Neural cell (in vitro differentiated cells): Measurements from ENCODE around the gene BARD1. TPM values are rescaled to one million over a fixed set of nuclear protein-coding genes. Genes with fewer than 3 reads are reported as not detected.

Source experiments
- H2AFZ ChIP-seq: fragments of 200-600, 300-800 bp; sonication (generic), shearing (Covaris generic); 2 replicates; pipeline ENCODE4 v1.6.0; 2014; ENCODE audit warnings: low read depth, mild to moderate bottlenecking, antibody characterized with exemption, low read length, moderate library complexity
- H3F3A ChIP-seq: fragments of 200-600 bp; shearing (Covaris generic); 2 replicates; pipeline ENCODE4 v1.6.1; 2016; ENCODE audit warnings: mild to moderate bottlenecking, moderate library complexity, mixed read lengths, antibody characterized with exemption, low read length; ENCODE audit not compliant: insufficient read depth, poor library complexity, severe bottlenecking
- H3K27ac ChIP-seq: fragments of 200-600, 300-800 bp; sonication (generic), shearing (Covaris generic); 2 replicates; pipeline ENCODE4 v1.5.1; 2014; ENCODE audit warnings: mild to moderate bottlenecking, low read length, moderate library complexity
- H3K27me3 ChIP-seq: fragments of 300-800, 200-600 bp; sonication (generic), shearing (Covaris generic); 2 replicates; pipeline ENCODE4 v1.6.0; 2014; ENCODE audit warnings: mild to moderate bottlenecking, low read depth, low read length, moderate library complexity; ENCODE audit not compliant: insufficient read depth
- H3K36me3 ChIP-seq: fragments of 300-800, 200-600 bp; sonication (generic), shearing (Covaris generic); 2 replicates; pipeline ENCODE4 v1.5.1; 2014; ENCODE audit warnings: mild to moderate bottlenecking, antibody characterized with exemption, low read length, moderate library complexity; ENCODE audit not compliant: insufficient read depth
- H3K4me2 ChIP-seq: fragments of 300-800, 200-600 bp; sonication (generic), shearing (Covaris generic); 2 replicates; pipeline ENCODE4 v1.6.0; 2014; ENCODE audit warnings: mild to moderate bottlenecking, low read length
- H3K4me3 ChIP-seq: fragments of 300-800, 200-600 bp; sonication (generic), shearing (Covaris generic); 2 replicates; pipeline ENCODE4 v1.5.1; 2014; ENCODE audit warnings: mild to moderate bottlenecking, low read length, moderate library complexity
- H3K79me2 ChIP-seq: fragments of 200-600 bp; shearing (Covaris generic); replicated peaks from 2 replicates; pipeline ENCODE4 v1.6.0; 2014; ENCODE audit warnings: mild to moderate bottlenecking, low read length, moderate library complexity; ENCODE audit not compliant: insufficient read depth
- H3K9ac ChIP-seq: fragments of 300-800, 200-600 bp; sonication (generic), shearing (Covaris generic); 2 replicates; pipeline ENCODE4 v1.6.1; 2016; ENCODE audit warnings: mild to moderate bottlenecking, low read length, mixed read lengths
- H3K9me2 ChIP-seq: fragments of 200-600 bp; shearing (Covaris generic); 2 replicates; pipeline ENCODE4 v1.6.1; 2016; ENCODE audit warnings: mild to moderate bottlenecking, low read length, mixed read lengths; ENCODE audit not compliant: insufficient read depth
- H3K9me3 ChIP-seq: fragments of 200-600, 300-800 bp; sonication (generic), shearing (Covaris generic); 2 replicates; pipeline ENCODE4 v1.6.1; 2016; ENCODE audit warnings: mild to moderate bottlenecking, mixed run types, low read length, moderate library complexity, mixed read lengths
- H4K20me1 ChIP-seq: fragments of 200-600 bp; shearing (Covaris generic); 2 replicates; pipeline ENCODE4 v1.6.1; 2016; ENCODE audit warnings: mild to moderate bottlenecking, mixed run types; ENCODE audit not compliant: insufficient read depth
- EP300 ChIP-seq: fragments of 450-650 bp; conservative IDR thresholded peaks from 2 replicates; pipeline ENCODE4 v1.6.1; 2014; ENCODE audit warnings: antibody characterized with exemption, mild to moderate bottlenecking, moderate library complexity; ENCODE audit not compliant: poor library complexity, severe bottlenecking
- EZH2 ChIP-seq: fragments of 200-600, 300-800 bp; shearing (Covaris generic), sonication (generic); IDR thresholded peaks from 2 replicates; pipeline ENCODE4 v1.6.1; 2014; ENCODE audit warnings: antibody characterized with exemption, low read length, borderline replicate concordance, mild to moderate bottlenecking; ENCODE audit not compliant: insufficient read depth, poor library complexity, severe bottlenecking
- MXI1 ChIP-seq: fragments of 450-650 bp; conservative IDR thresholded peaks from 2 replicates; pipeline ENCODE4 v1.6.1; 2014; ENCODE audit warnings: antibody characterized with exemption, mild to moderate bottlenecking; ENCODE audit not compliant: poor library complexity, severe bottlenecking
- POLR2AphosphoS5 ChIP-seq: IDR thresholded peaks from 2 replicates; pipeline ENCODE4 v1.6.1; 2012
- RAD21 ChIP-seq: fragments of 450-650 bp; conservative IDR thresholded peaks from 2 replicates; pipeline ENCODE4 v1.6.1; 2014; ENCODE audit warnings: antibody characterized with exemption, mild to moderate bottlenecking, moderate library complexity
- SMC3 ChIP-seq: fragments of 450-650 bp; conservative IDR thresholded peaks from 2 replicates; pipeline ENCODE4 v1.6.1; 2014; ENCODE audit warnings: antibody characterized with exemption, mild to moderate bottlenecking, moderate library complexity; ENCODE audit not compliant: poor library complexity
- TAF1 ChIP-seq: IDR thresholded peaks from 2 replicates; pipeline ENCODE4 v1.6.1; 2012; ENCODE audit warnings: low read depth
- polyA plus RNA-seq: library from polyadenylated mRNA; depleted of rRNA; stranded (reverse); fragments of >200 nt; gene quantifications from 2 replicates; pipeline ENCODE4 v1.2.3, GENCODE V29; 2014
- TF ChIP-seq, protein P1 (sequence below): fragments of 450-650 bp; IDR thresholded peaks from 2 replicates; pipeline ENCODE4 v1.5.1; 2014; ENCODE audit warnings: antibody characterized with exemption, mild to moderate bottlenecking, moderate library complexity; ENCODE audit not compliant: poor library complexity, severe bottlenecking
- TF ChIP-seq, protein P2 (sequence below): IDR thresholded peaks from 2 replicates; pipeline ENCODE4 v1.6.1; 2012; ENCODE audit warnings: borderline replicate concordance

The BARD1 gene
- polyA plus RNA-seq, 1 donor from 2014 or later = 0.57 TPM

GRCh38 chr2:214843823-214844222 is 34.3 kb upstream of the BARD1 start:
- Histone ChIP-seq H4K20me1 (no peaks in the 10 kb centered on the region), H2AFZ (no peak overlapping the region), H3K27me3 (no peaks in the 10 kb centered on the region), H3K9ac (no peak overlapping the region), H3K9me2 (no peaks in the 10 kb centered on the region), H3K4me3 (no peak overlapping the region), H3K27ac (no peak overlapping the region), H3K4me2 (no peak overlapping the region), H3K9me3 (peaks cover 9% of the 10 kb centered on the region), H3K36me3 (no peaks in the 10 kb centered on the region), H3F3A (no peaks in the 10 kb centered on the region), H3K79me2 (no peaks in the 10 kb centered on the region)
- TF ChIP-seq POLR2AphosphoS5 (no peak), SMC3 (no peak), EZH2 (no peak), RAD21 (no peak), TAF1 (no peak), MXI1 (no peak), EP300 (no peak)
- TF ChIP-seq, protein P1, sequence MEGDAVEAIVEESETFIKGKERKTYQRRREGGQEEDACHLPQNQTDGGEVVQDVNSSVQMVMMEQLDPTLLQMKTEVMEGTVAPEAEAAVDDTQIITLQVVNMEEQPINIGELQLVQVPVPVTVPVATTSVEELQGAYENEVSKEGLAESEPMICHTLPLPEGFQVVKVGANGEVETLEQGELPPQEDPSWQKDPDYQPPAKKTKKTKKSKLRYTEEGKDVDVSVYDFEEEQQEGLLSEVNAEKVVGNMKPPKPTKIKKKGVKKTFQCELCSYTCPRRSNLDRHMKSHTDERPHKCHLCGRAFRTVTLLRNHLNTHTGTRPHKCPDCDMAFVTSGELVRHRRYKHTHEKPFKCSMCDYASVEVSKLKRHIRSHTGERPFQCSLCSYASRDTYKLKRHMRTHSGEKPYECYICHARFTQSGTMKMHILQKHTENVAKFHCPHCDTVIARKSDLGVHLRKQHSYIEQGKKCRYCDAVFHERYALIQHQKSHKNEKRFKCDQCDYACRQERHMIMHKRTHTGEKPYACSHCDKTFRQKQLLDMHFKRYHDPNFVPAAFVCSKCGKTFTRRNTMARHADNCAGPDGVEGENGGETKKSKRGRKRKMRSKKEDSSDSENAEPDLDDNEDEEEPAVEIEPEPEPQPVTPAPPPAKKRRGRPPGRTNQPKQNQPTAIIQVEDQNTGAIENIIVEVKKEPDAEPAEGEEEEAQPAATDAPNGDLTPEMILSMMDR = no peak
- TF ChIP-seq, protein P2, sequence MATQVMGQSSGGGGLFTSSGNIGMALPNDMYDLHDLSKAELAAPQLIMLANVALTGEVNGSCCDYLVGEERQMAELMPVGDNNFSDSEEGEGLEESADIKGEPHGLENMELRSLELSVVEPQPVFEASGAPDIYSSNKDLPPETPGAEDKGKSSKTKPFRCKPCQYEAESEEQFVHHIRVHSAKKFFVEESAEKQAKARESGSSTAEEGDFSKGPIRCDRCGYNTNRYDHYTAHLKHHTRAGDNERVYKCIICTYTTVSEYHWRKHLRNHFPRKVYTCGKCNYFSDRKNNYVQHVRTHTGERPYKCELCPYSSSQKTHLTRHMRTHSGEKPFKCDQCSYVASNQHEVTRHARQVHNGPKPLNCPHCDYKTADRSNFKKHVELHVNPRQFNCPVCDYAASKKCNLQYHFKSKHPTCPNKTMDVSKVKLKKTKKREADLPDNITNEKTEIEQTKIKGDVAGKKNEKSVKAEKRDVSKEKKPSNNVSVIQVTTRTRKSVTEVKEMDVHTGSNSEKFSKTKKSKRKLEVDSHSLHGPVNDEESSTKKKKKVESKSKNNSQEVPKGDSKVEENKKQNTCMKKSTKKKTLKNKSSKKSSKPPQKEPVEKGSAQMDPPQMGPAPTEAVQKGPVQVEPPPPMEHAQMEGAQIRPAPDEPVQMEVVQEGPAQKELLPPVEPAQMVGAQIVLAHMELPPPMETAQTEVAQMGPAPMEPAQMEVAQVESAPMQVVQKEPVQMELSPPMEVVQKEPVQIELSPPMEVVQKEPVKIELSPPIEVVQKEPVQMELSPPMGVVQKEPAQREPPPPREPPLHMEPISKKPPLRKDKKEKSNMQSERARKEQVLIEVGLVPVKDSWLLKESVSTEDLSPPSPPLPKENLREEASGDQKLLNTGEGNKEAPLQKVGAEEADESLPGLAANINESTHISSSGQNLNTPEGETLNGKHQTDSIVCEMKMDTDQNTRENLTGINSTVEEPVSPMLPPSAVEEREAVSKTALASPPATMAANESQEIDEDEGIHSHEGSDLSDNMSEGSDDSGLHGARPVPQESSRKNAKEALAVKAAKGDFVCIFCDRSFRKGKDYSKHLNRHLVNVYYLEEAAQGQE = no peak

DNA sequence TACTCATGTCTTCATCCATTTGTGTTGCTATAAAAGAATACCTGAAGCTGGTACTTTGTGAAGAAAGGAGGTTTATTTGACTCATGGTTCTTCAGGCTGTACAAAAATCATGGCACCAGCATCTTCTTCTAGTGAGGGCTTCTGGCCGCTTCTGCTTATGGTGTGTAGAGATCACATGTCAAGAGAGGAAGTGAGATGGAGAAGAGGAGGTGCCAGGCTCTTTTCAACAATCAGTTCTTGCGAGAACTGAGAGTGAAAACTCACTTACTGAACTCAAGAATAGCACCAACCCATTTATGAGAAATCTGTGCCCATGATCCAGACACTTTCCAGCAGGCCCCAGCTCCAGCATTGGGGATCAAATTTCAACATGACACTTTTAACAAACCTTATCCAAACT is 30.0 kb upstream of the BARD1 start:
- Histone ChIP-seq H3K4me2 (no peak overlapping the region), H3K36me3 (no peaks in the 10 kb centered on the region), H3K4me3 (no peak overlapping the region), H3K27ac (no peak overlapping the region), H3K9me2 (no peaks in the 10 kb centered on the region), H3K9me3 (peaks cover 9% of the 10 kb centered on the region), H3K79me2 (no peaks in the 10 kb centered on the region), H3F3A (no peaks in the 10 kb centered on the region), H3K27me3 (no peaks in the 10 kb centered on the region), H3K9ac (no peak overlapping the region), H4K20me1 (no peaks in the 10 kb centered on the region), H2AFZ (no peak overlapping the region)
- TF ChIP-seq EP300 = no peak
- TF ChIP-seq RAD21 = no peak
- TF ChIP-seq SMC3 = no peak
- TF ChIP-seq POLR2AphosphoS5 = no peak
- no peak for TF ChIP-seq EZH2
- no peak for TF ChIP-seq MXI1
- TF ChIP-seq, protein P2 = no peak
- TF ChIP-seq, protein P1 = no peak
- no peak for TF ChIP-seq TAF1
